Measurements from ENCODE around the gene WDR86. TPM values are rescaled to one million over a fixed set of nuclear protein-coding genes. Genes with fewer than 3 reads are reported as not detected.

WDR86 gene
- total RNA-seq, 1 donor from 2014 or later = 57.0 TPM

GRCh38 chr7:151437159-151437553 is 27.3 kb upstream of the WDR86 start:
- no peak for TF ChIP-seq CTCF (IDR thresholded peaks at IDR 0.05; ENCODE audit: unreplicated experiment)
- Mint-ChIP-seq H3K27me3 (ENCODE audit: unreplicated experiment) (peaks cover 2% of the 10 kb centered on the region), H3K36me3 (ENCODE audit: low read depth, unreplicated experiment) (no peaks in the 10 kb centered on the region), H3K4me1 (ENCODE audit: unreplicated experiment) (peaks cover 4% of the 10 kb centered on the region), H3K9me3 (ENCODE audit: unreplicated experiment) (no peaks in the 10 kb centered on the region), H3K4me3 (ENCODE audit: unreplicated experiment) (no peak overlapping the region), H3K27ac (ENCODE audit: unreplicated experiment) (no peak overlapping the region)
- no peak for DNase-seq (ENCODE audit: low spot score)

- no peak overlapping the region for H3K27ac Mint-ChIP-seq (ENCODE audit: unreplicated experiment)
Measured at GRCh38 chr7:151436446-151437158, 26.8 kb upstream of the WDR86 start.

GRCh38 chr7:151435971-151436370 is 26.1 kb upstream of the WDR86 start:
- Mint-ChIP-seq H3K4me1 (ENCODE audit: unreplicated experiment) (no peaks in the 10 kb centered on the region), H3K36me3 (ENCODE audit: low read depth, unreplicated experiment) (no peaks in the 10 kb centered on the region), H3K4me3 (ENCODE audit: unreplicated experiment) (no peak overlapping the region), H3K27ac (ENCODE audit: unreplicated experiment) (no peak overlapping the region), H3K27me3 (ENCODE audit: unreplicated experiment) (peaks cover 4% of the 10 kb centered on the region), H3K9me3 (ENCODE audit: unreplicated experiment) (no peaks in the 10 kb centered on the region)
- DNase-seq (ENCODE audit: low spot score) = no peak
- no peak for TF ChIP-seq CTCF (IDR thresholded peaks at IDR 0.05; ENCODE audit: unreplicated experiment)

More at GRCh38 chr7:151436446-151437158, 26.8 kb upstream of the WDR86 start:
- no peak overlapping the region for H3K4me3 Mint-ChIP-seq (ENCODE audit: unreplicated experiment)
- H3K9me3 Mint-ChIP-seq (ENCODE audit: unreplicated experiment) = no peaks in the 10 kb centered on the region
- no peaks in the 10 kb centered on the region for H3K36me3 Mint-ChIP-seq (ENCODE audit: low read depth, unreplicated experiment)
- TF ChIP-seq CTCF (IDR thresholded peaks at IDR 0.05; ENCODE audit: unreplicated experiment) = no peak
- peaks cover 4% of the 10 kb centered on the region for H3K4me1 Mint-ChIP-seq (ENCODE audit: unreplicated experiment)
- DNase-seq (ENCODE audit: low spot score) = no peak
- peaks cover 2% of the 10 kb centered on the region for H3K27me3 Mint-ChIP-seq (ENCODE audit: unreplicated experiment)

GRCh38 chr7:151435103-151435916 is 25.5 kb upstream of the WDR86 start:
- Mint-ChIP-seq H3K27ac (ENCODE audit: unreplicated experiment) (no peak overlapping the region), H3K9me3 (ENCODE audit: unreplicated experiment) (no peaks in the 10 kb centered on the region), H3K4me3 (ENCODE audit: unreplicated experiment) (no peak overlapping the region), H3K27me3 (ENCODE audit: unreplicated experiment) (peaks cover 4% of the 10 kb centered on the region), H3K36me3 (ENCODE audit: low read depth, unreplicated experiment) (no peaks in the 10 kb centered on the region), H3K4me1 (ENCODE audit: unreplicated experiment) (no peaks in the 10 kb centered on the region)
- DNase-seq (ENCODE audit: low spot score) = no peak
- no peak for TF ChIP-seq CTCF (IDR thresholded peaks at IDR 0.05; ENCODE audit: unreplicated experiment)

- H3K36me3 Mint-ChIP-seq (ENCODE audit: low read depth, unreplicated experiment) = no peaks in the 10 kb centered on the region
- no peak for DNase-seq (ENCODE audit: low spot score)
- H3K4me1 Mint-ChIP-seq (ENCODE audit: unreplicated experiment) = peaks cover 5% of the 10 kb centered on the region
- H3K4me3 Mint-ChIP-seq (ENCODE audit: unreplicated experiment) = no peak overlapping the region
- TF ChIP-seq CTCF (IDR thresholded peaks at IDR 0.05; ENCODE audit: unreplicated experiment) = no peak
- H3K27me3 Mint-ChIP-seq (ENCODE audit: unreplicated experiment) = peaks cover 2% of the 10 kb centered on the region
- H3K27ac Mint-ChIP-seq (ENCODE audit: unreplicated experiment) = no peak overlapping the region
- no peaks in the 10 kb centered on the region for H3K9me3 Mint-ChIP-seq (ENCODE audit: unreplicated experiment)
Measured at GRCh38 chr7:151434549-151434948, 24.7 kb upstream of the WDR86 start.

Data from endothelial cell (in vitro differentiated cells).